ENCODE results near the gene TSC22D3.

TSC22D3 gene

GRCh38 chrX:107763647-107764046 is 11.9 kb downstream of the TSC22D3 start:
- in situ Hi-C loops (cut with MboI; ENCODE audit: low sequenced_read_pairs), result no loop called here

- in situ Hi-C loops (cut with MboI; ENCODE audit: low sequenced_read_pairs), result no loop called here
Observed at GRCh38 chrX:107760304-107761077, 15.1 kb downstream of the TSC22D3 start.

GRCh38 chrX:107758231-107758766 is 17.3 kb downstream of the TSC22D3 start:
- in situ Hi-C loops (cut with MboI; ENCODE audit: low sequenced_read_pairs), result no loop called here

- in situ Hi-C loops (cut with MboI; ENCODE audit: low sequenced_read_pairs), result no loop called here
Observed at GRCh38 chrX:107755721-107756120, 19.9 kb downstream of the TSC22D3 start.

- in situ Hi-C loops (cut with MboI; ENCODE audit: low sequenced_read_pairs), result no loop called here
Observed at GRCh38 chrX:107753187-107753586, 22.4 kb downstream of the TSC22D3 start.

- in situ Hi-C loops (cut with MboI; ENCODE audit: low sequenced_read_pairs), result no loop called here
Observed at GRCh38 chrX:107752714-107753113, 22.9 kb downstream of the TSC22D3 start.

- in situ Hi-C loops (cut with MboI; ENCODE audit: low sequenced_read_pairs), result no loop called here
Observed at GRCh38 chrX:107752043-107752442, 23.5 kb downstream of the TSC22D3 start.

GRCh38 chrX:107750861-107751445 is 24.6 kb downstream of the TSC22D3 start:
- in situ Hi-C loops (cut with MboI; ENCODE audit: low sequenced_read_pairs), result no loop called here

GRCh38 chrX:107750263-107750662 is 25.3 kb downstream of the TSC22D3 start:
- in situ Hi-C loops (cut with MboI; ENCODE audit: low sequenced_read_pairs), result no loop called here

- in situ Hi-C loops (cut with MboI; ENCODE audit: low sequenced_read_pairs), result no loop called here
Observed at GRCh38 chrX:107748506-107748905, 27.1 kb downstream of the TSC22D3 start.

- in situ Hi-C loops (cut with MboI; ENCODE audit: low sequenced_read_pairs), result no loop called here
Observed at GRCh38 chrX:107747596-107748161, 27.9 kb downstream of the TSC22D3 start.

GRCh38 chrX:107744868-107745267 is 30.7 kb downstream of the TSC22D3 start:
- in situ Hi-C loops (cut with MboI; ENCODE audit: low sequenced_read_pairs), result no loop called here

- in situ Hi-C loops (cut with MboI; ENCODE audit: low sequenced_read_pairs), result no loop called here
Observed at GRCh38 chrX:107743995-107744394, 31.6 kb downstream of the TSC22D3 start.

GRCh38 chrX:107742700-107743191 is 32.8 kb downstream of the TSC22D3 start:
- in situ Hi-C loops (cut with MboI; ENCODE audit: low sequenced_read_pairs), result no loop called here

GRCh38 chrX:107741404-107741790 is 34.2 kb downstream of the TSC22D3 start:
- in situ Hi-C loops (cut with MboI; ENCODE audit: low sequenced_read_pairs), result no loop called here

GRCh38 chrX:107739541-107739940 is 36.0 kb downstream of the TSC22D3 start:
- in situ Hi-C loops (cut with MboI; ENCODE audit: low sequenced_read_pairs), result no loop called here

- in situ Hi-C loops (cut with MboI; ENCODE audit: low sequenced_read_pairs), result no loop called here
Observed at GRCh38 chrX:107738768-107739167, 36.8 kb downstream of the TSC22D3 start.

GRCh38 chrX:107738272-107738671 is 37.3 kb downstream of the TSC22D3 start:
- in situ Hi-C loops (cut with MboI; ENCODE audit: low sequenced_read_pairs), result no loop called here

GRCh38 chrX:107736781-107737531 is 38.6 kb downstream of the TSC22D3 start:
- in situ Hi-C loops (cut with MboI; ENCODE audit: low sequenced_read_pairs), result no loop called here

GRCh38 chrX:107734646-107735045 is 40.9 kb downstream of the TSC22D3 start:
- in situ Hi-C loops (cut with MboI; ENCODE audit: low sequenced_read_pairs), result no loop called here

- in situ Hi-C loops (cut with MboI; ENCODE audit: low sequenced_read_pairs), result no loop called here
Observed at GRCh38 chrX:107733686-107734085, 41.9 kb downstream of the TSC22D3 start.

All from HL-60/S4 treated with retinoic acid at 250 ng/mL for 4 days and 3 days (cell line).